DOHH2 (cell line): ENCODE data around the gene PDRG1.

Experiments used
- EZH2phosphoT487 ChIP-seq: fragments of 200-600 bp; sonication (generic); IDR thresholded peaks from 2 replicates; pipeline ENCODE4 v1.6.1; 2017; ENCODE audit warnings: borderline replicate concordance, mild to moderate bottlenecking, antibody characterized with exemption, low read length, moderate library complexity, mixed read lengths
- TF ChIP-seq, protein P1 (sequence below): fragments of 200-600 bp; sonication (generic); IDR thresholded peaks from one replicate; pipeline ENCODE4 v1.5.1; 2014; ENCODE audit warnings: antibody characterized with exemption, mild to moderate bottlenecking, low read depth, low read length; ENCODE audit not compliant: poor library complexity, severe bottlenecking

- TF ChIP-seq, protein P1, sequence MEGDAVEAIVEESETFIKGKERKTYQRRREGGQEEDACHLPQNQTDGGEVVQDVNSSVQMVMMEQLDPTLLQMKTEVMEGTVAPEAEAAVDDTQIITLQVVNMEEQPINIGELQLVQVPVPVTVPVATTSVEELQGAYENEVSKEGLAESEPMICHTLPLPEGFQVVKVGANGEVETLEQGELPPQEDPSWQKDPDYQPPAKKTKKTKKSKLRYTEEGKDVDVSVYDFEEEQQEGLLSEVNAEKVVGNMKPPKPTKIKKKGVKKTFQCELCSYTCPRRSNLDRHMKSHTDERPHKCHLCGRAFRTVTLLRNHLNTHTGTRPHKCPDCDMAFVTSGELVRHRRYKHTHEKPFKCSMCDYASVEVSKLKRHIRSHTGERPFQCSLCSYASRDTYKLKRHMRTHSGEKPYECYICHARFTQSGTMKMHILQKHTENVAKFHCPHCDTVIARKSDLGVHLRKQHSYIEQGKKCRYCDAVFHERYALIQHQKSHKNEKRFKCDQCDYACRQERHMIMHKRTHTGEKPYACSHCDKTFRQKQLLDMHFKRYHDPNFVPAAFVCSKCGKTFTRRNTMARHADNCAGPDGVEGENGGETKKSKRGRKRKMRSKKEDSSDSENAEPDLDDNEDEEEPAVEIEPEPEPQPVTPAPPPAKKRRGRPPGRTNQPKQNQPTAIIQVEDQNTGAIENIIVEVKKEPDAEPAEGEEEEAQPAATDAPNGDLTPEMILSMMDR: no peak
- TF ChIP-seq EZH2phosphoT487: no peak
Observed at GRCh38 chr20:31972471-31973021, 20.7 kb upstream of the PDRG1 start.
